ENCODE data around the gene FRS2. TPM values are rescaled to one million over a fixed set of nuclear protein-coding genes. Genes with fewer than 3 reads are reported as not detected.

Gene FRS2
- total and polyA plus RNA-seq, 10 of the 15 experiments (the other 5 are each of a cell fraction or from before 2014, with no cell fraction given), result 1.1 to 13.1 (median 5.9) TPM

DNA sequence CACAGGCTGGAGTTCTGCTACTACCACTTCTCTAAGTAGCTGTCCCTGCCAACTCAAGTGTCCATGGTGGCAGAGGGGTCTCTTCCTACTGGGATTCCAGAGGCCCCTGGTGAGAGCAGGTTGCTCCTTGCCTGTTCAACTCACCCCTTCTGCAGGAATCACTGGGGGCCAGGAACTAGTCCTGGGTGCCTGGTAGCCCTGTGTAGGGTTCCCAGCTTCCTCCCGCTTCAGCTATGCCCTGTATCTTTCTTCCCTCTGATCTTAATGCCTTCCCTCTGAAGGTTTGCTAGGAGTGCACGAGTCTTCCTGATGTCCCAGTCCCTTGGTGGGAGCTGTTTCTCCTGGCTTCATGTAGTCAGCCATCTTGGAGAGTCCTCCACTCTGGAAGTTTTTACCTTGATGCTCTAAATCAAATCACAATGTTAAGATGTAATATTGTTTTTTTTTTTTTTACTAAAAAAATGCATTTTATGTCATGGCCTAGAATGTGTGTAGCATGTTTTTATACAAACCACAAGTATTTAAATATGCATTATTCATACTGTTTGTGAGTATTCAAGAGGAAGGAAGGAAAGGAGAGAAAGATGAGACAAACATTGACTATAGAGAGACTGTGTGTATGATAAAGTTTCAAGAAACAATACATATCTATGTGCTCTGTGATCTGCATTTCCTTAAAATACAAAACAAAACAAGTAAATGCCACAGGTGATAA lies 54.7 kb downstream of the FRS2 start (continued):
- TF ChIP-seq, protein P1, sequence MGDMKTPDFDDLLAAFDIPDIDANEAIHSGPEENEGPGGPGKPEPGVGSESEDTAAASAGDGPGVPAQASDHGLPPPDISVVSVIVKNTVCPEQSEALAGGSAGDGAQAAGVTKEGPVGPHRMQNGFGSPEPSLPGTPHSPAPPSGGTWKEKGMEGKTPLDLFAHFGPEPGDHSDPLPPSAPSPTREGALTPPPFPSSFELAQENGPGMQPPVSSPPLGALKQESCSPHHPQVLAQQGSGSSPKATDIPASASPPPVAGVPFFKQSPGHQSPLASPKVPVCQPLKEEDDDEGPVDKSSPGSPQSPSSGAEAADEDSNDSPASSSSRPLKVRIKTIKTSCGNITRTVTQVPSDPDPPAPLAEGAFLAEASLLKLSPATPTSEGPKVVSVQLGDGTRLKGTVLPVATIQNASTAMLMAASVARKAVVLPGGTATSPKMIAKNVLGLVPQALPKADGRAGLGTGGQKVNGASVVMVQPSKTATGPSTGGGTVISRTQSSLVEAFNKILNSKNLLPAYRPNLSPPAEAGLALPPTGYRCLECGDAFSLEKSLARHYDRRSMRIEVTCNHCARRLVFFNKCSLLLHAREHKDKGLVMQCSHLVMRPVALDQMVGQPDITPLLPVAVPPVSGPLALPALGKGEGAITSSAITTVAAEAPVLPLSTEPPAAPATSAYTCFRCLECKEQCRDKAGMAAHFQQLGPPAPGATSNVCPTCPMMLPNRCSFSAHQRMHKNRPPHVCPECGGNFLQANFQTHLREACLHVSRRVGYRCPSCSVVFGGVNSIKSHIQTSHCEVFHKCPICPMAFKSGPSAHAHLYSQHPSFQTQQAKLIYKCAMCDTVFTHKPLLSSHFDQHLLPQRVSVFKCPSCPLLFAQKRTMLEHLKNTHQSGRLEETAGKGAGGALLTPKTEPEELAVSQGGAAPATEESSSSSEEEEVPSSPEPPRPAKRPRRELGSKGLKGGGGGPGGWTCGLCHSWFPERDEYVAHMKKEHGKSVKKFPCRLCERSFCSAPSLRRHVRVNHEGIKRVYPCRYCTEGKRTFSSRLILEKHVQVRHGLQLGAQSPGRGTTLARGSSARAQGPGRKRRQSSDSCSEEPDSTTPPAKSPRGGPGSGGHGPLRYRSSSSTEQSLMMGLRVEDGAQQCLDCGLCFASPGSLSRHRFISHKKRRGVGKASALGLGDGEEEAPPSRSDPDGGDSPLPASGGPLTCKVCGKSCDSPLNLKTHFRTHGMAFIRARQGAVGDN (IDR thresholded peaks at IDR 0.05), result no peak
- TF ChIP-seq MTA3 (IDR thresholded peaks at IDR 0.05; ENCODE audit: borderline replicate concordance, low read length) (no peak), CBX5 (IDR thresholded peaks at IDR 0.05; ENCODE audit: low read depth) (no peak), STAT1 (conservative IDR thresholded peaks at IDR 0.05) (no peak), MYB (IDR thresholded peaks at IDR 0.05; ENCODE audit: borderline replicate concordance, low read depth, low read length) (no peak), ETV6 (conservative IDR thresholded peaks at IDR 0.05 in 1 of 2, IDR thresholded peaks at IDR 0.05 in 1 of 2; ENCODE audit: borderline replicate concordance in 1 of 2, low read depth in 1 of 2) (no peak), MEF2A (IDR thresholded peaks at IDR 0.05; ENCODE audit: insufficient read depth, low read depth, low read length) (no peak), SRF (IDR thresholded peaks at IDR 0.05; ENCODE audit: low read depth in 2 of 2, low read length in 2 of 2) (no peak), NBN (IDR thresholded peaks at IDR 0.05) (no peak), ZZZ3 (IDR thresholded peaks at IDR 0.05; ENCODE audit: control insufficient read depth, insufficient read length, low read depth) (no peak)

Measured in GM12878 (cell line).